ENCODE results near the gene TEX10.

DNA sequence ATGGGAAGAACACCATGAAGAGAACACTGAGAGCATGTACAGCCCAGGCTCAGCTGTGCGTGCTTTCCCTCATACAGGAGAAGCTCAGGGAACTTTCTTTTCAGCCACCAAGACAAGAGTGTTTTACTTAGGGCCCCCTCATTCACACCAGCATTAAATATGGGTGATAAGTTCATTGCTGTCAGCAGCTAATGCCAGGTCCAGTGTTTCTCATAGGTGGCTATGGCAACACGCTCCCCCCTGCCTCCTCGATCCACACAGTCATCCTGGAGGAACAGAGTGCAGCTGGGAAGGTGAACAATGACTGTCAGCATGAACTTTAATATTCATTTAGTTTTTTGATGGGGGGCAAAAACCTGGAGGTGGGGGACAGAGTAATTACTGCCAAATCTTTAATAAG, 54.4 kb downstream of the TEX10 start:
- TF ChIP-seq, protein P1, sequence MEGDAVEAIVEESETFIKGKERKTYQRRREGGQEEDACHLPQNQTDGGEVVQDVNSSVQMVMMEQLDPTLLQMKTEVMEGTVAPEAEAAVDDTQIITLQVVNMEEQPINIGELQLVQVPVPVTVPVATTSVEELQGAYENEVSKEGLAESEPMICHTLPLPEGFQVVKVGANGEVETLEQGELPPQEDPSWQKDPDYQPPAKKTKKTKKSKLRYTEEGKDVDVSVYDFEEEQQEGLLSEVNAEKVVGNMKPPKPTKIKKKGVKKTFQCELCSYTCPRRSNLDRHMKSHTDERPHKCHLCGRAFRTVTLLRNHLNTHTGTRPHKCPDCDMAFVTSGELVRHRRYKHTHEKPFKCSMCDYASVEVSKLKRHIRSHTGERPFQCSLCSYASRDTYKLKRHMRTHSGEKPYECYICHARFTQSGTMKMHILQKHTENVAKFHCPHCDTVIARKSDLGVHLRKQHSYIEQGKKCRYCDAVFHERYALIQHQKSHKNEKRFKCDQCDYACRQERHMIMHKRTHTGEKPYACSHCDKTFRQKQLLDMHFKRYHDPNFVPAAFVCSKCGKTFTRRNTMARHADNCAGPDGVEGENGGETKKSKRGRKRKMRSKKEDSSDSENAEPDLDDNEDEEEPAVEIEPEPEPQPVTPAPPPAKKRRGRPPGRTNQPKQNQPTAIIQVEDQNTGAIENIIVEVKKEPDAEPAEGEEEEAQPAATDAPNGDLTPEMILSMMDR (conservative IDR thresholded peaks at IDR 0.05 in 1 of 2, IDR thresholded peaks at IDR 0.05 in 1 of 2; ENCODE audit: extremely low read depth in 1 of 2, insufficient read depth in 1 of 2, low read depth in 1 of 2, low read length in 2 of 2) = no peak
- TF ChIP-seq EZH2 (IDR thresholded peaks at IDR 0.05; ENCODE audit: borderline replicate concordance, low read length) = no peak
